ENCODE measurements around the gene PTH1R.

Gene PTH1R

GRCh38 chr3:46877406-46878125 is at the start of gene PTH1R:
Gene PTH1R, plus strand, starts transcription at chr3:46877721. Its CDS starts 5,839 bp downstream, at chr3:46883560.
- in situ Hi-C loops (cut with MboI; ENCODE audit: low sequenced_read_pairs), result no loop called here

DNA sequence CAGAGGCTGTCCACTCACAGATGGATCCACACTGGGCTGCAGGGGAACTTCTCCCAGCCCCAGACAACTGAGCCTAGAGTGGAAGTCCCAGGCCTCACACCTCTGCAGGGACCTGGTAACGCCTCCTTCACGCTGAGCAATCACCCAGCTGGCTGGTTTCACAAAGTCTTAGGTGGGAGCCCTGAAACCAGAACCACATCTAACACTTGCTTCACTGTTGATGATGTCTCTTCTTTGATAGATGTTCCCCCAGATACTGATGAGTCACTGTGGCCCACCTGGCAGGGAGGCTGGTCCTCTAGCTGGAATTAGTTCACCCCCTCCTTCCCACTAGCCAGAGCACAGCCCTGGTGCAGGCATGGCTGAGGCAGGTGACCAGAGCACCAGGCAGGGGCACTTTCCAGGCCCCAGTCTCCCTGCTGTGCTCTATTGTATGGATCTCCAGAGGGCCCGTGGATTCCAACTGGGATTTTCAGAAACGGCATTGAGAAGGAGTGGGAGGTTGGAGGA is 47.8 kb upstream of the PTH1R start:
- in situ Hi-C loops (cut with MboI; ENCODE audit: low sequenced_read_pairs), result no loop called here

GRCh38 chr3:46830801-46831200 is 46.7 kb upstream of the PTH1R start:
- in situ Hi-C loops (cut with MboI; ENCODE audit: low sequenced_read_pairs), result no loop called here

- in situ Hi-C loops (cut with MboI; ENCODE audit: low sequenced_read_pairs), result no loop called here
Observed at GRCh38 chr3:46831316-46831715, 46.2 kb upstream of the PTH1R start.

DNA sequence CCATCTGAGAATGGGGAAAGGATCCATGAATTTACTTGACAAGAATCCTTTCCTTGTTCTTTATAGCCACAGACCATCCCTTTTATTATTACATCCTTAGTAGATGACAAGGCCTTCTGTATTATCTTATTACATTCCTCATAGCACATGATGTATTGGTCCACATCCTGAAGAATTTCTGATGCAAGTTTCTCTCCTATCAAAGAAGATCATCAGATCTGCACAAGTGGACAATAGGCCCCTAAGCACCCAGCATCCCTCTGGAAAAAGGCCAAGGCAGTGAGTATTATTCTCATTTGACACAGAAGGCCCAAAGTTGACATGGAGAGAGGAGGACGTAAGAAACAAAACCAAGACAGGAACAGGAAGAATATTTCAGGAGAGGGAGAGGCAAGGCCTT is 45.7 kb upstream of the PTH1R start:
- in situ Hi-C loops (cut with MboI; ENCODE audit: low sequenced_read_pairs), result no loop called here

GRCh38 chr3:46833346-46834300 is 43.9 kb upstream of the PTH1R start:
- in situ Hi-C loops (cut with MboI; ENCODE audit: low sequenced_read_pairs), result no loop called here

- in situ Hi-C loops (cut with MboI; ENCODE audit: low sequenced_read_pairs), result no loop called here
Observed at GRCh38 chr3:46835054-46835453, 42.5 kb upstream of the PTH1R start.

- in situ Hi-C loops (cut with MboI; ENCODE audit: low sequenced_read_pairs), result no loop called here
Observed at GRCh38 chr3:46835491-46835890, 42.0 kb upstream of the PTH1R start.

DNA sequence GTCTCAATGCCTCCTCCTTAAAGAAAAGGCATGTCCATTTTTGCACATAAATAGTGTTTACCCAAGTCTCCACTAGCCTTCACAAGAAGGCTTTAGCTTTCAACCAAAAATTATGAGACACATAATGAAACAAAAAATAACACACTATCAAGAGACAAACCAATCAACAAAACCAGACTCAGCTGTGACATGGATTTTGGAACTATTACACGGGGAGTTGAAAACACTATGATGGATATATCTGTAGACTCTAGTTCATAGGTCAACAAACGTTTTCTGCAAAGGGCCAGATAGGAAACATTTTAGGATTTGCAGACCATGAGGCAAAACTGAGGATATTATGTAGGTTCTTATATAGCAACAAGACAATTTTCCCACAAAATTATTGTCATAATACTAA is 39.2 kb upstream of the PTH1R start:
- in situ Hi-C loops (cut with MboI; ENCODE audit: low sequenced_read_pairs), result no loop called here

GRCh38 chr3:46840491-46840890 is 37.0 kb upstream of the PTH1R start:
- in situ Hi-C loops (cut with MboI; ENCODE audit: low sequenced_read_pairs), result no loop called here

DNA sequence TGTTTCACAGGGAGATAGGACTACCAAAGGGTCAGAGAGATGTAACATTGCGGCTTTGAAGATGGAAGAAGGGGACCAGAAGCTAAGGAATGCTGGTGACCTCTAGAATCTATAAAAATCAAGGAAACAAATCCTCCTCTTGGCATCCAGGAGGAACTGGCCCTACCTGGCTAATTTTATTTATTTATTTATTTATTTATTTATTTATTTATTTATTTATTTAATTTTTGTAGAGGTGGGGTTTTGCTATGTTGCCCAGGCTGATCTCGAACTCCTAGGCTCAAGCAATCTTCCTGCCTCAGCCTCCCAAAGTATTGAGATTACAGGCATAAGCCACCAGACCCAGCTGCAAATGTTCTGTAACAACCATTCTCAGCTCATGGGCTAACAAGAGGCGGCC is 34.0 kb upstream of the PTH1R start:
- in situ Hi-C loops (cut with MboI; ENCODE audit: low sequenced_read_pairs), result no loop called here

DNA sequence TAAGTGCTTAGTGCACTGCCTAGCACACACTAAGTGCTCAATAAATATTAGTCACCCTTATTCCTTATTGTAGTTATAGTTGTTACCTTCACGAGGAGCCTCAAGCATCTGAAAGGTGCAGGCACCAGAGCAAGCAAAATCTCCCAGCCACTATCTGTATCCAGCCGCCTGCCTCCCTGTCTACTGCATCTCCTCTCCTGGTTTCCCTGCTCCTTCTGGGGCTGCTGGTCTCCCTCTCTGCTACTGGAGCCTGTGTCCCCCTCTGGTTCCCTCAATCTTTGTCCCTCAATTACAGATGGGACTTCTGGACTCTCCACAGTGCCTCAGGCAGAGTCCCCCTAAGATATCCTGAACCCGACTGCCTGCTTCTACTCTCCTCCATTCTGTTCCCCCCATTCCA is 33.1 kb upstream of the PTH1R start:
- in situ Hi-C loops (cut with MboI; ENCODE audit: low sequenced_read_pairs), result no loop called here

DNA sequence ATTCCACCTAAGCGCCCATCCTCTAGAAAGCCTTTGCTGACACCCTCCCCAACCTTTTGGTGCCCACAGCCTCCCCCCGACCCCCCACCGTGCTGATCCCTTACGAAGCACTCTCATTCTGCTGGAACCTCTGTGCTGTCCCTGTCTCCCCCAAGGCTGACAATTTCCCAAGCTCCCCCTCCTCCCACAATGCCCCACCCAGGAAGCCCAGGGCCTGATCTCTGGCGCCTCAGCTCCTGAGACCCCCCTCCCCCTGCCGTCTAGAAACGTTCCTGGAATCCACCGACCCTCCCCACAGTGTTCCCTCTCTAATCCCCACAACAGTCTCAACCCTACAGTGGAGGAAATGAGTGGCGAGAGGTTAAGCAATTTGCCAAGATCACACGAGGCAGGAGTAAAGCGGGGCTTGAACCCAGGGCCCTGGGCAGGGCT is 32.6 kb upstream of the PTH1R start:
- in situ Hi-C loops (cut with MboI; ENCODE audit: low sequenced_read_pairs), result no loop called here

GRCh38 chr3:46845397-46845859 is 32.1 kb upstream of the PTH1R start:
- in situ Hi-C loops (cut with MboI; ENCODE audit: low sequenced_read_pairs), result no loop called here

GRCh38 chr3:46845860-46846623 is 31.5 kb upstream of the PTH1R start:
- in situ Hi-C loops (cut with MboI; ENCODE audit: low sequenced_read_pairs), result no loop called here

- in situ Hi-C loops (cut with MboI; ENCODE audit: low sequenced_read_pairs), result no loop called here
Observed at GRCh38 chr3:46846624-46847542, 30.6 kb upstream of the PTH1R start.

DNA sequence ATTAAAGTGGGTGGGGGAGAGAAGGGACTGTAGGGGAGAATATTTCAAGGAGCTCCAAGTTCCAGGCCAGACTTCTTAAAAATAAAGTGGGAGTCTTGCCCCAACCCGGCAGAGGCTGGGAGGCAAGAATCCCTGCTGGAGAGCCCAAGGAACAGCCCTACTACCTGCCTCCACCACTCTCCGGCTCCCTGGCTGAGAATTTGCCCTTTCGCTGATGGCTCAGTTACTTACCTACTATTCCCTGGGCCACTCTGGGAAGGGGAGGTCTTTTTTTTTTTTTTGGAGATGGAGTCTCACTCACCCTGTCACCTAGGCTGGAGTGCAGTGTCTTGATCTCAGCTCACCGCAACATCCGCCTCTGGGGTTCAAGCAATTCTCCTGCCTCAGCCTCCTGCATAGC is 29.8 kb upstream of the PTH1R start:
- in situ Hi-C loops (cut with MboI; ENCODE audit: low sequenced_read_pairs), result no loop called here

DNA sequence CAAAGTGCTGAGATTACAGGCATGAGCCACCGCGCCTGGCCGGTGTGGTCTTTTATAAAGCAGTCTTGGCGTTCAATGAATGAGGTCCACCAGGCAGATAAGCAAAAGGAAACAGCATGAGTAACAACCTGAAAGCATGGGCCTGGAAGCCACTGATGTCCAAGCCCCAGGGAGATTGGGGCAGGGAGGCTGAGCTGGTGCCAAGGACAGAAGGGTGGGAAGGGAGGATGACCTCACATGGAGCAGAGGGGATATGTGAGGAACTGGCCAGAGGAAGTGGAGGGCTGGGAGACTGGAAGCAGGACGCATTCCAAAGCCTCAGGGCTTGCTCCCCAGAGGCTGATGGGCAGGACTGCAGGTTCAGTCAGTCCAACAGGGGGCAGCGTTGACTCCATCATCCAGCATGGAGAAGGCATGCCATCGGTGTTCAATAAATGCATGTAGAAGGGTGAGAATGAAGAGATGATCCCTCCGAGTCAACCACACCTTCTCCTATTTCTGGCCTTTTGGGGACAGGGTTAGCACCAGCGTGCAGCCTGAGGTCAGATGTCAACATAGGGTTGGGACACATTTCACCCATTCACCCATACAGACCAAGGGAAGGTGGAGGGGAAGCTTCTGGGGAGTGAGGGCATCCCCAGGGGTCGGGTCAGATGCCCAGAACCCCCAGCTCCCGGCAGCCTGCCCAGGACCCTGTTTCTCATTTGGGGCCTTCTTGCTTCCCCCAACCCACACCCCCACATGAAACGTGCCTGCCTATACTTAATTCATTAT is 29.1 kb upstream of the PTH1R start:
- in situ Hi-C loops (cut with MboI; ENCODE audit: low sequenced_read_pairs), result no loop called here

DNA sequence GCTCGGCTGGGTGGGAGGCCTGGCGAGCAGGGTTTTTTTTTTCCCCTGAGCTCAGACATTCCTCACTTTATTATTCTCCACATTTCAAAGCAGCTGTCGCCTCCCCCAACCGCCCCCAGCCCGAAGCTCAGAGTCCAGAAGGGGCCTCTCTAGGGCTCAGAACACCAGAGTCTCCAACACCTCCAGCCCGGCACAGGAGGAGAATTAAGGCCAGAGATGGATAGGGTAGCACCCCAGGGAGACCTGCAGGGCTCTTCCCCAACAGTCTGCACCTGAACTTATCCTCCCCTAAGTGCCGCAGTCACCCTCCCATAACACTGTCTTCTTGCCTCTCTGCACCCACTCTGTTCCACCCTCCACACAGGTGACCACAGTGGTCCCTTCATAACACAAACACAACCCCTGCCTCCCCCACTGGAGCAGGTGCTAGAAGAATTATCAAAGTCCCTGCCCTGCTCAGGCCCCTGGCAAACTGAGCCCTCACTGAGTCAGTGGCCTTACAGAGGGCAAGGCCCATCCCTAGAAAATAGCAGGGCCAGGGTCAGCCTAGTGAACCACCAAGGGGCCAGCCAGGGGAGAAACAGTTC is 28.4 kb upstream of the PTH1R start:
- in situ Hi-C loops (cut with MboI; ENCODE audit: low sequenced_read_pairs), result no loop called here

Measured in HL-60/S4 treated with retinoic acid at 250 ng/mL for 4 days and 3 days (cell line).